ENCODE measurements around the gene FOXO3. TPM values are rescaled to one million over a fixed set of nuclear protein-coding genes. Genes with fewer than 3 reads are reported as not detected.
A peak's percentile ranks its signal among the peaks of the same experiment; 100 is the strongest.
"Not testable (repeated sequence)": the region's sequence is repeated elsewhere in the genome, so short reads cannot be mapped to it uniquely, and the experiment has no call there.

The FOXO3 gene
- total and polyA plus RNA-seq, 3 donors from 2014 or later = 27.5 to 112 (median 81.5) TPM

- intact Hi-C loops (cut with DNase I; ENCODE audit: low total_unique reads) = loop anchor here (10.0 kb wide), 2 partner anchors 60 to 90 kb away; partner anchors contain the start of gene FOXO3
- TF ChIP-seq POLR2A (IDR thresholded peaks at IDR 0.05) = no peak
- WGBS, 2 donors = 33 to 48% methylated on average over 5 of the region's 5 CpGs
- H3K36me3 ChIP-seq (ENCODE audit: low read depth, missing control alignments) = no peaks in the 10 kb centered on the region
- H3K9me3 ChIP-seq = no peaks in the 10 kb centered on the region
- peak overlapping the region; percentile 75 to 84 for H3K27ac ChIP-seq
- H3K4me3 ChIP-seq = no peak overlapping the region
- no peaks in the 10 kb centered on the region for H3K27me3 ChIP-seq
- no peak for DNase-seq
- H3K4me1 ChIP-seq = peaks cover 52% of the 10 kb centered on the region
These were observed 93.9 kb downstream of the FOXO3 start for GRCh38 chr6:108654465-108655106.

GRCh38 chr6:108655806-108656651 lies 95.3 kb downstream of the FOXO3 start:
- no peaks in the 10 kb centered on the region for H3K9me3 ChIP-seq
- H3K4me1 ChIP-seq = peaks cover 51% of the 10 kb centered on the region
- H3K27ac ChIP-seq = peak overlapping the region; percentile 75 to 84
- no peak overlapping the region for H3K4me3 ChIP-seq
- DNase-seq = peak; percentile 58
- H3K27me3 ChIP-seq = no peaks in the 10 kb centered on the region
- intact Hi-C loops (cut with DNase I; ENCODE audit: low total_unique reads) = loop anchor here (10.0 kb wide), 2 partner anchors 61 to 91 kb away; partner anchors contain the start of gene FOXO3
- H3K36me3 ChIP-seq (ENCODE audit: low read depth, missing control alignments) = no peaks in the 10 kb centered on the region
- 46 to 56% methylated on average over 12 of the region's 12 CpGs for WGBS, 2 donors
- TF ChIP-seq, protein P1, sequence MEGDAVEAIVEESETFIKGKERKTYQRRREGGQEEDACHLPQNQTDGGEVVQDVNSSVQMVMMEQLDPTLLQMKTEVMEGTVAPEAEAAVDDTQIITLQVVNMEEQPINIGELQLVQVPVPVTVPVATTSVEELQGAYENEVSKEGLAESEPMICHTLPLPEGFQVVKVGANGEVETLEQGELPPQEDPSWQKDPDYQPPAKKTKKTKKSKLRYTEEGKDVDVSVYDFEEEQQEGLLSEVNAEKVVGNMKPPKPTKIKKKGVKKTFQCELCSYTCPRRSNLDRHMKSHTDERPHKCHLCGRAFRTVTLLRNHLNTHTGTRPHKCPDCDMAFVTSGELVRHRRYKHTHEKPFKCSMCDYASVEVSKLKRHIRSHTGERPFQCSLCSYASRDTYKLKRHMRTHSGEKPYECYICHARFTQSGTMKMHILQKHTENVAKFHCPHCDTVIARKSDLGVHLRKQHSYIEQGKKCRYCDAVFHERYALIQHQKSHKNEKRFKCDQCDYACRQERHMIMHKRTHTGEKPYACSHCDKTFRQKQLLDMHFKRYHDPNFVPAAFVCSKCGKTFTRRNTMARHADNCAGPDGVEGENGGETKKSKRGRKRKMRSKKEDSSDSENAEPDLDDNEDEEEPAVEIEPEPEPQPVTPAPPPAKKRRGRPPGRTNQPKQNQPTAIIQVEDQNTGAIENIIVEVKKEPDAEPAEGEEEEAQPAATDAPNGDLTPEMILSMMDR (IDR thresholded peaks at IDR 0.05) = no peak
- TF ChIP-seq POLR2A (IDR thresholded peaks at IDR 0.05) = no peak

DNA sequence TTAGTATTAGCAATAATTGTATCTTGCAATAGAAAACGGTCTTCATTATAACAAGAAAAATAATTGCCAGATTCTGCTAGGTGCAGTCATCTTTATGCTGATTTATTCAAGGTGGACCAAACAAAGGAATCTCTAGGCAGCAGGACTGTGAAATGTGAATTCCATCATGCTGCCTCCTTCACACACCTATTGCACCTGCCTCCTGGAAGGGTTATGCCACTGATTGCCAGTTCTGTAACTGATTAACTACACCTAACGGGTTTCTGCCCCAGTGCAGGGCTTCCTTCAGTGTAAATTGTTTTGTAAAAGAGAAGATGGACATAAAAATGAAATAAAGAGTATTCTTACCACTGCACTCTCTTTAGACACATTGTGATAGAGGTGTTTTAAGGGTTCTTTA lies 96.1 kb downstream of the FOXO3 start:
- intact Hi-C loops (cut with DNase I; ENCODE audit: low total_unique reads) = loop anchor here (10.0 kb wide), 2 partner anchors 62 to 92 kb away; partner anchors contain the start of gene FOXO3
- TF ChIP-seq, protein P1 (IDR thresholded peaks at IDR 0.05) = no peak
- no peak for TF ChIP-seq POLR2A (IDR thresholded peaks at IDR 0.05)
- Histone ChIP-seq H3K4me1 (peaks cover 55% of the 10 kb centered on the region), H3K27me3 (no peaks in the 10 kb centered on the region), H3K9me3 (no peaks in the 10 kb centered on the region), H3K27ac (peak overlapping the region in 1 of 2 donors; percentile 84), H3K4me3 (no peak overlapping the region), H3K36me3 (ENCODE audit: low read depth, missing control alignments) (no peaks in the 10 kb centered on the region)
- 47 to 73% methylated on average over 2 of the region's 2 CpGs for WGBS, 2 donors
- DNase-seq = no peak

GRCh38 chr6:108658174-108658573 lies 97.5 kb downstream of the FOXO3 start:
- Histone ChIP-seq H3K4me1 (peaks cover 46% of the 10 kb centered on the region), H3K36me3 (ENCODE audit: low read depth, missing control alignments) (no peaks in the 10 kb centered on the region), H3K4me3 (no peak overlapping the region), H3K9me3 (no peaks in the 10 kb centered on the region), H3K27me3 (no peaks in the 10 kb centered on the region), H3K27ac (no peak overlapping the region)
- no peak for DNase-seq
- 89 to 100% methylated on average over 2 of the region's 2 CpGs for WGBS, 2 donors
- TF ChIP-seq, protein P1 (IDR thresholded peaks at IDR 0.05) = no peak
- intact Hi-C loops (cut with DNase I; ENCODE audit: low total_unique reads) = loop anchor here (10.0 kb wide), 2 partner anchors 63 to 93 kb away; partner anchors contain the start of gene FOXO3

DNA sequence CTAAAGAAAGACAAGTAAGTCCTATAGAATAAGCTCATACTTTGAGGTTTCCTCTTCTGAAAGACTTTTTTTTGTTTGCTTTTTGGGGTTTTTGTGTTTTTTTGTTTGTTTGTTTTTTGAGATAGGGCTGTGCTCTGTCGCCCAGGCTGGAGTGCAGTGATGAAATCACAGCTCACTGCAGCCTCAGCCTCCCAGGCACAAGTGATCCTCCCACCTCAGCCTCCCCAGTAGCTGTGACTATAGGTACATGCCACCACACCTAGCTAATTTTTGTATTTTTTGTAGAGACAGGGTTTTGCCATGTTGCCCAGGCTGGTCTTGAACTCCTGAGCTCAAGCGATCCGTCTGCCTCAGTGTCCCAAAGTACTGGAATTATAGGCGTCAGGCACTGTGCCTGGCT lies 98.1 kb downstream of the FOXO3 start:
- not testable (repeated sequence) for H3K4me3 ChIP-seq; H3K27ac ChIP-seq; H3K9me3 ChIP-seq; H3K27me3 ChIP-seq; H3K36me3 ChIP-seq (ENCODE audit: low read depth, missing control alignments); DNase-seq
- intact Hi-C loops (cut with DNase I; ENCODE audit: low total_unique reads) = loop anchor here (10.0 kb wide), 2 partner anchors 64 to 94 kb away; partner anchors contain the start of gene FOXO3
- 84 to 97% methylated on average over 4 of the region's 4 CpGs for WGBS, 2 donors
- H3K4me1 ChIP-seq = peaks cover 39% of the 10 kb centered on the region

Measured in testis (tissue), 3 donors.